Measurements from ENCODE around the gene QKI.
A peak's percentile ranks its signal among the peaks of the same experiment; 100 is the strongest.

Gene QKI

GRCh38 chr6:163392533-163392932, 22.0 kb upstream of the QKI start:
- DNase-seq, result peak; percentile 46

DNA sequence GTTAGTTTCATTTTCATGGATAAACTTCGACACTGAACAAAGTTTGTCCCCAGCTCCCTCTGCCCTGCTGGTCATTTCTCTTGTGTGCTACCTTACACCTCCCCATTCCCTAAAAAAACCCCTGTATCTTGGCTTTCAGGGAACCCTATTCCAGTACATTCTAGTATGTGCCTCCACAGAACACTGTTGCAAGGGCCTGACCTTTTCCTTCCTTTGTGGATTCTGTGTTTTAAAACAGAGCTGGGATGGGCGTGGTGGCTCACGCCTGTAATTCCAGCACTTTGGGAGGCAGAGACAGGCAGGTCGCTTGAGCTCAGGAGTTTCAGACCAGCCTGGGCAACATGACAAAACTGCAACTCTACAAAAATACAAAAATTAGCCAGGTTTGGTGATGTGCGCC, 20.6 kb upstream of the QKI start:
- DNase-seq, result no peak

DNA sequence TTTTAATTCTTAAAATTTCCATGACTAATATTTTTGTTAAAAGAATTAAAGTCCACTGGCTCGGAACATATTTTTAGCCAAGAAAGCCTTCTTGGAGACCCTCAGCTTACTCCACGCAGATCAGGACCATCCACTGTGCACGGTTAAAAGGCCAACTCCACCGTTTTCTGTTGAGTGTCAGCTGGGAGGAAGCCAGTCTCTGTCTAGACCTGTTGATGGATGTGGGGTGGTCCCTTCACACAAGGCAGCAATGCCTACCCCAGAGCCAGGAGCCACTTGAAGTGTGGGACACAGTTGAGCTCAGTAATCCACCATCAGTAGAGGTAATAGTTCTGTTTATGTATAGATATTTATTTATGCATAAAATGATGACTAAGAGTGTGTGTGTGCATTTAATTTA, 19.9 kb upstream of the QKI start:
- DNase-seq, result no peak

DNA sequence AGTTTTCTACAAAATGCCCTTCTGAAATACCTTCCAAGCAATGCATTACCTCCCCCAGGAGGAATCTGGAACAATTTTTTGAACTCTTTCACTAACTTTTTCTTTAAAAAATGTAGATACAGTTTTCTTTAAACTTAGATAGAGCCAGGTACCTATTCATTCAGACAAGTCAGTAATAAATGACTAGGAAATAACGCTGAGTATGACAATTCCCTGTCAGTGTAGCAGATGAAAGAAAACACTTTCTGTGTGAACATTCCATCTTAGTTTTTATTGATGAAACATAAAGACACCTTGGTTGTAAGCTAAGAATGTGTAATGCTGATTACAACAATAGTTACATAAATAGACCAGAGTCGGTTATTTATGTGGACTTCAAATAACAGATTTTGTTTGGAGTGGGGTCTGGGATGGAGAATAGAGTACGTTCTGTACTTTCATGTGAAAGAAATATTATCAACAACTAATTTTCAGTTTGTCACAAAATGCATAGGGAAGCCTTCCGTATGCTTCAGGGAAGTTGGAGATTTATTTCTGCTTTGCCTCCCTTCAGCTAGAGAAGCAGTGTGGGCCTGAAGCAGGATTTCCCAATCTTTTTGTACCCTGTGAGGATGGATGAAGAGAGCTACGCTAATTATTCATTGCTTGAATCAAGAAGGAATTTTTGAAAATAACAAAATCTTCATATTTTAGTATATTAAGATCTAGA, 19.2 kb upstream of the QKI start:
- DNase-seq, result no peak

GRCh38 chr6:163395831-163396185, 18.7 kb upstream of the QKI start:
- DNase-seq, result no peak

DNA sequence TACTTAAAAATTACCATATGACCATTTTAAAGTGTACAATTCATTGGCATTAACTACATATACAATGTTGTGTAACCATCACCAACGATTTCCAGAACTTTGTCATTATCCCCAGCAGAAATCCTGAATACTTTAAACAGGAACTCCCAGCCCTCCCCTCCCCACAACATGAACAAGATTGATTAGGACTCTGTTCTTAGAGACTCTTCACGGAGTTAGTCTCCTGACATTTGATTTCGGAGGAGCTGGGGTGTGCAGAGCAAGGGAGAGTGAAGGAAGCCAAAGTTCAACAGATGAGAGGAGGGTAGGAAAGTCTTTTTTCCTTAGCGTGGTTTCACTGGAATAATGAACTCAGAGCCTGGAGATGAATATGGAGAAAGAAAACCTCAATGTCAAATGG, 17.2 kb upstream of the QKI start:
- no peak for DNase-seq

DNA sequence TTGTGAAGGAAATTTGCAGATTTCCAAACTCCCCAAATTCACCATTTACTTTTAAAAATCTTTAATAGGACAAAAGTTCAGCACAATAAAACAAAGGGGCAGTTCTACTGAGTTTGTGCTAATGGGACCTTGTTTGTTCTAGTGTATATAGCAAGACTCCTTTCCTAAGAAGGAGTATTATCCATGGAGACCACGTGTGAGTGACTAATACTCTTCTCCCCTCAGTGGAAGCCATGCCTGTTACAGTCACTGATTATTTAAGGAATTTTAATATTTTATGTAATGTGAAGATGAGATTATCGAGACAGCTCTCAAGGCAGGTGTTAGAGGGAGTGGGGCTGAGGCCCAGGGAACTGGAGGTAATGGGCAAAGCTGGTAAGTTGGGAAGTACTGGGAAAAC, 16.4 kb upstream of the QKI start:
- no peak for DNase-seq

DNA sequence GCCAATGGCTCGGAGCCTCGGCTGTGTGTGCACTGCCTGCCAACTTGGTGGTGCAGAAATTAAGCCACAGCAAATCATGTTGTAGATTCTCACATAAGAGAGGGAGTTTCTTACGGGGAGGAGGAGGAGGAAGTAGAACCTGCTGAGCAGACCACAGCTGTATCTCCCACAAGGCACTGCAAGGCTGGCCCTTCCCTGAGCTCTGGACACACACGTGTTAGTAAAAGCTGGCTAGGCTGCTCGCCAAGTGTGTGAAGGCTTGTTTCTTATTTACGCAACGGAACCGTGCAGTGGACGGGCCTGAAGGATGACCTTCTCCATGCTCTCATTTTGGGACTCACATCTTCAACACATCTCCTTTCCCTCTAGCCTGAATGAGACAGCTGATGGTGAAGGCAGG, 15.7 kb upstream of the QKI start:
- DNase-seq, result no peak

DNA sequence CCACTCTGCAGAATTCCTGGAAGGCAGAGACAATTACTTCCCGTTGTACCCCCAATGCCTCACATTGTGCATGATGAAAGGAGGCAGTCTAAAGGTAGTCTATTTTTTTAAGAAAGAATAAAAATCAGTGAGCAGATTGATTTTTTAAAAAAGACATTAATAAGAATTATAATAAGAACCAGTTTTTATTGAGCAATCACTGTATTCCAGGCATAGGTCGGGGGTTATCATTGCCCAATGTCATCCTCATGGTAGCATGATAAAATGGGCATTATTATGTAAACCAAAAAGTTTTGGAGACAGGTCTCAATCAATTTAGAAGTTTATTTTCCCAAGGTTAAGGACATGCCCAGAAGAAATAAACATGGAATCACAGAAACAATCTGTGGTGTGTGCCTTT, 14.0 kb upstream of the QKI start:
- DNase-seq, result no peak

DNA sequence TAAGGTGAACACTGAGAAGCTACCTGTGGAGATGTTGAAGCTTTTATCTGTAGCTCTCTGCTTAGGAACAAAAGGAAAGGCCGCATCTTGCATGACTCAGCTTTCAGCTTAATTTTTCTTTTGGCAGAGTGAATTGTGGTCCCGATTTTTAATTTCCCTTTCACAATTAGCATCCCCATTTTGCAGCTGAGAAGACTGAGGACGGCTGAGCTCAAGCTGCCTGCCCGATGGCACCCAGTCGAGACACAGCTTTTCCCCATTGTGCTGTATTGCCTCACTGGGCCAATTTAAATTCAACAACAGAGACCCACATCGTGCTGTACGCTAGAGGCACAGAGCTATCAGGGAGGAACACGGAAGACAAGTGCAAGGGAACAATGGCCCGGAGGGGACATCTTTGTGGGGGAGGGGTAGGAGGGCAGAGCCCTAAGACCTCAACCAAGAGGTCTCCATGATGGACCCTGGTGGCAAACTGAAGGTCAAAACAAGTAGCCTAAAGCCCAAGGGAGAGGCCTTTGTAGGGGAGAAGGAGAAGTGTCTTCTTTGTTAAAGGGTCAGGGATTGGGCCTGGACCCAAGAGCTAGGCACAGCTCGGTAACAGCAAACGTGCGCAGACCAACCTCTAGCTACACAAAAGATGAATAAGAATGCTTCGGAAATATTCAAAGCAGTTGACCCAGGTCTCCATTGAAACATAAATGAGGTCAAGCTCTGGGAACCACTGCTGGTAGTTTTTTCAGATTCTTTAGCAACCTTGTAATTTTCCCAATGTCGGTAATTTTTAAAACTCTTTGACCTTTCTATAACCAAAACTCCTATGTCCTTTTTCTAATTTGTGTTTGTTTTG, 13.3 kb upstream of the QKI start:
- DNase-seq, result no peak

DNA sequence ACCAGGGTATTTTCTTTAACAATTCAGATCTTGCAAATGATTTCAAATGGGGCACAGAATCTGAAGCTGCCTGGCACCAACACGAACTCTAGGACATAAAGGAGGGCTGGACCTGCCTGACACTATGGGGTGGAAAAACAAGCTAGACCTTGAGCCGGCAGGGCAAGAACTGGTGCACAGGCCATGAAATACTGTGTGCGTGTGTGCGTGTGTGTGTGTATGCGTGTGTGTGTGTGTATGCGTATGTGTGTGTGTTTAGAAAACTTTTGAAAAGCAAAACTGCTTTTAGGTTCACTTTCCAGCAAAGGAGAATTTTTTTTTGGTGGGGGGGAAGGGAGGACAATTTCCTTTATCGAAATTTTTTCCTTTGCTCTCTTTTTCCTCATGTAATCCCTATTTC, 11.9 kb upstream of the QKI start:
- DNase-seq, result no peak

DNA sequence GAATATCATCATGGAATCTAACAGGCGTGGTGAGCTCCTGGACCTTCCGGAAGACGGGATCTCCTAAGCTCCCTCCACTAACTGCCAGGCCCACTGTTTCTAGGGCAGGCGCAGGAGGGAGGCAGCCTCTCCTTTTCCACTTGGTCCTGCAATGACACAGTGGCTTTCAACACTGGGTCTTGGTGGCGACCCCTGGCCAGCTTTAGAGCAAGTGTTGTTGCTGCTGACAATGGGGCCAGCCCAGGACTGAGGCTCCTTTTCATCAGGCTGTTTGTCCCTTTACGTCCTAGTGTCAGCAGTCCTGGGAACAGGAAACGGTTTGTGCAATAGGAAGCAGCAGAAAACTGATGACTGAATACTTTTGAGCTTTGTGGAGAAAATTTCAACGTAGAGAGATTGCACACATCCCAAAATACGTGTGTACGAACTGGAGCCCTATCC, 9.7 kb upstream of the QKI start:
- DNase-seq, result no peak

GRCh38 chr6:163405412-163406309, 8.9 kb upstream of the QKI start:
- DNase-seq, result peak; percentile 28

- DNase-seq, result no peak
Measured at GRCh38 chr6:163406366-163406765, 8.2 kb upstream of the QKI start.

DNA sequence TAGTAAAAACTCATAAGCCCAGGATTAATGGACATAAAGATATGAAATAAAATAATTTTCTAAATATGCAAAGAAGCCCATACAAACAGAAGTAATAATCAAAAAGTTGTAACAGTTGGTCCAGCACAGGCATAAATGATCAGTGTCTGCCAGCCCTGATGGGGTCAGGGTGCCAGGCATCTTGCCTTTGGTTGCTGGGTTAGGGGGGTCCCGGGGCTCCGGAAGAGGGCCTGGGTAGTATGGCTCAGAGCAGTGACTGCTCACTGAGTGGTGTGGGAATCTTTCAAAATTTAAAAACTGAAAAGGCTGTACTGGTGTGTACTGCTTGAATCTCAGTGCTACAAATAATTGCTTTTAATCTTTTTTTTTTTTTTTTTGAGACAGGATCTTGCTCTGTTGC, 7.7 kb upstream of the QKI start:
- DNase-seq, result no peak

GRCh38 chr6:163408352-163408991, 6.0 kb upstream of the QKI start:
- no peak for DNase-seq

- no peak for DNase-seq
Measured at GRCh38 chr6:163409712-163410111, 4.8 kb upstream of the QKI start.

DNA sequence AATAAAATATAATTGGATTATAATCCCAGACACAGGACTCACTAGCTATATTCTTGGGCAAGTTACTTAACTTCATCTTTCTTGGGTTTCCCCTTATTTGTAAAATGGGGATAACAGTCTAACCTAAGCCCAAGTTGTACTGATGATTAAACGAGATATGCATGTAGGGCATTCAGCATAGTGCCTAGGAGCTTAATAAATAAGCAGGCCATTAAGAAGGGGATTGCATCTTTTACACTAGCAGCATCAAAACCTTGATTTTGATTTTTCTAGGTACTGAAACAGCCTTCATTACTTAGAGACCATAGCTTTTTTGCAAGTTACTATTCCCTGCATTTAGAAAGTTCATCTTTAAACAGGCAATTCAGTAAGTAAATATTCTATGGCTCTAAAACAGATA, 2.2 kb upstream of the QKI start:
- no peak for DNase-seq

DNA sequence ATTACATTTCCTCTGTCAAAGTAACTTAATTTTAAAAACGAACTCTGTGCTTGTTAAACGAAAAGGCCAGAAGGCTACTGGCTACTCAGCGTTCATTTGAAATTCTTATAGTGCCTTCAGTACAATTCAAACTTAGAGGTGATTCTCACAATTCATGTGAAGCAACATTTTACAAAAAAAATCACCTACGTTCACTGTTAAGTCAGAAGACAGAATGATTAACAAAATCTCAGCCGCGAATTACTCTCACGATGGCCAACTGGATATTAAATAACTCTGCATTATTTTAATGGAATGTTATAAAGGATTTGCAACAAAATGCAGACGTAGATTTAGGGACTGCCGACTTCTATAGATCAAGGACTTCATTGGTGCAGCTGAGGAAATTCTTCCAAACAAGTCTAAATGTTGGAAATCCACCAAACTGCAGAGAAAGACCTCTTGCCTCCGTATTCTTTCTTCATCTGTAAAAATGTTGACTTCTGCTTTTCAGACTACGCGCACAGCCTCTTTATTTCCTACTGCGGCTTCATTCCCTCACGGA, 1.6 kb upstream of the QKI start:
- DNase-seq, result no peak

DNA sequence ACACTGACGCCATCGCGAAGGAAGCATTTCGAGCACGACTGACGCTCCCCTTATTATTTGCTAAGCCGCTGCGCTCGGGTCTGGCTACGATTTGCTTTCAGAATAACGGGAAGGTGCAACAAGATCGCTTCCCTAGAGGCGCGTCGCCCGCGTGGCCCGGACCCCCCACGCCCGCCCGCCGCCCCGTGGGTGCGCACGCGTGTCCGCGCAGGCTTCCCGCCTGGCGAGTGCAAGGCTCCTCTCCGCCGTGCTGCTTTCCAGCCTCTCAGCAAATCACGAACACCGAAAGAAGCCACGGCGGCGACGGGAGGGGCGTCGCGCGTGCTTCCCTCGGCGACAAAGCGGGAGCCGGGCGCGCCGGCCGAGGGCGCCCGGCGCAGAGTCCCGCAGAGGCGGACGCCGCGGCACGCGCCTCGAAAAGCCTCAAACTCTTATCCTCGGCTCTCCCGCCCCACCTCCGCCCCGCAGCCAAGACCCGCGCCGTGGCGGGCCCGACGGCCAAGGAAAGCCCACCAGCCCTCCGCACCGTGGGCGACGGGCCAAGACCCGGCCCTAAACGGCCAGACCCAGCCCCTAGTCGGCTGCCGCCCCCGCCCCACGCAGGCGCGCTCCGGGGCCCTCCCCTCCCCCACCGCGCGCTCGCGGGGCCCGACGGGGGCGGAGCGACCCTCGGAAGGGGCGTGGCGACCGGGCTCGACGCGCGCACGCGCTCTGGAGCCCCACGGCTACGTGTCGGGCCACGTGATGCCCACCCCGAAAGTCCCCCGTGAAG, 987 bp upstream of the QKI start:
- peak; percentile 91 for DNase-seq

DNA sequence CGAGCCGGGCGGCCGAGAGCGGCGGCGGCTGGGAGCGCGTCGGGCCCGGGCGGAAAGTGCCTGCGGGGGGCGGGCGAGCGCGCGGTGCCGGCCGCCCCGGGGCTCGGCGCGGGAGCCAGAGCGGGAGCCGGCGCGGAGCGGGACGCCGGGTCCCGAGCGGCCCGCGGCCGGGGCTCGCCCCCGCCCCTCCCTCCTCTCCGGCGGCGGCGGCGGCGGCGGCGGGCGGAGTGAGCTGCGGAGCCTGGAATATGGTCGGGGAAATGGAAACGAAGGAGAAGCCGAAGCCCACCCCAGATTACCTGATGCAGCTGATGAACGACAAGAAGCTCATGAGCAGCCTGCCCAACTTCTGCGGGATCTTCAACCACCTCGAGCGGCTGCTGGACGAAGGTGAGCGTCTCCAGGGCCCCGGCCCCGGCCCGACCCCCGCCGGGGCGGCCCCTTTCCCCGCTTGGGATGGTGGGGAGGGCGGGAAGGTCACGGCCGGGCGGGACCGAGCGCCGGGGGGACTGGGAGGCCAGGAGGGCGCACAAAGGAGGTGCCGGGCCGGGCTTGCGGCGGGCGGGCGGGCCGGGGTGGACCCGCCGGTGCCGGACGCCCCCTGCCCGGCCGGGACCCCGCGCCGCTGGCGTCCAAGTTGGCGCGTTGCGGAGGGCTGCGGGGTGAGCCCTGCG, 565 bp downstream of the QKI start:
- no peak for DNase-seq
